WTC11 (cell line): Measurements from ENCODE around the gene NUB1.

Experiments used
- CBFB ChIP-seq: sonication (generic); formaldehyde crosslinking; IDR thresholded peaks from 2 replicates; pipeline ENCODE4 v1.8.1; 2022; ENCODE audit warnings: mild to moderate bottlenecking, low read depth, missing genetic modification reagents
- CTCF ChIP-seq: fragments of 200-600 bp; IDR thresholded peaks from 2 replicates; pipeline ENCODE4 v1.8.0; 2022; ENCODE audit warnings: antibody characterized with exemption
- ELF4 ChIP-seq: sonication (generic); formaldehyde crosslinking; IDR thresholded peaks from 2 replicates; pipeline ENCODE4 v1.8.1; 2022; ENCODE audit warnings: low read depth, mild to moderate bottlenecking, moderate library complexity, missing genetic modification reagents
- ESRRA ChIP-seq: sonication (generic); formaldehyde crosslinking; IDR thresholded peaks from 2 replicates; pipeline ENCODE4 v1.8.1; 2022; ENCODE audit warnings: mild to moderate bottlenecking, missing genetic modification reagents, borderline replicate concordance
- ETV6 ChIP-seq: sonication (generic); formaldehyde crosslinking; IDR thresholded peaks from 2 replicates; pipeline ENCODE4 v1.8.1; 2022; ENCODE audit warnings: mild to moderate bottlenecking, missing genetic modification reagents
- FOXP4 ChIP-seq: sonication (generic); formaldehyde crosslinking; IDR thresholded peaks from 2 replicates; pipeline ENCODE4 v1.8.0; 2022; ENCODE audit warnings: mild to moderate bottlenecking, missing genetic modification reagents
- HMGA2 ChIP-seq: fragments of 250-450 bp; sonication (Bioruptor Pico); IDR thresholded peaks from 2 replicates; pipeline ENCODE4 v1.4.0; 2021; ENCODE audit warnings: mild to moderate bottlenecking, moderate library complexity
- NFE2L1 ChIP-seq: sonication (generic); formaldehyde crosslinking; IDR thresholded peaks from 2 replicates; pipeline ENCODE4 v1.8.1; 2023; ENCODE audit warnings: missing genetic modification reagents
- TCF7 ChIP-seq: sonication (generic); formaldehyde crosslinking; IDR thresholded peaks from 2 replicates; pipeline ENCODE4 v1.8.0; 2022; ENCODE audit warnings: mild to moderate bottlenecking, low read depth, missing genetic modification reagents, moderate library complexity
- TEAD4 ChIP-seq: sonication (generic); formaldehyde crosslinking; IDR thresholded peaks from 2 replicates; pipeline ENCODE4 v1.8.0; 2022; ENCODE audit warnings: mild to moderate bottlenecking, missing genetic modification reagents
- ZNF423 ChIP-seq: fragments of 250-450 bp; sonication (Bioruptor Pico); IDR thresholded peaks from 2 replicates; pipeline ENCODE4 v2.1.2; 2022; ENCODE audit warnings: mild to moderate bottlenecking, moderate library complexity
- TF ChIP-seq, protein P1 (sequence below): sonication (generic); formaldehyde crosslinking; IDR thresholded peaks from 2 replicates; pipeline ENCODE4 v1.8.1; 2023; ENCODE audit warnings: mild to moderate bottlenecking, moderate library complexity, missing genetic modification reagents

DNA sequence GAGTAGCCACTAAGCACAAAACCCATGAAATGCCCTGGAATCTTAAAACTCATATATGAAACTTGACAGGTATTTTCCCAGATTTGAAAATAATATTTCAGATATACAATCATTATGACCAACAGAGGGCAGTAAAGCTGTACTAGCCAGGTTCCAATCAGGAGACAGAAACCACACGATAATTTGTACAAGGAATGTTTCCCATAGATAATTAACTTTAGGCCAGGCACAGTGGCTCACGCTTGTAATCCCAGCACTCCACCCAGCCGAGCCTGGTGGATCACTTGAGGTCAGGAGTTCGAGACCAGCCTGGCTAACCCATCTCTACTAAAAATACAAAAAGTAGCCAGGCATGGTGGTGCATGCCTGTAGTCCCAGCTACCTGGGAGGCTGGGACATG, 31.0 kb upstream of the NUB1 start:
- no peak for TF ChIP-seq CTCF
- no peak for TF ChIP-seq NFE2L1 (CRISPR knock-in tag)
- TF ChIP-seq TEAD4: no peak
- no peak for TF ChIP-seq TCF7
- TF ChIP-seq ETV6 (CRISPR knock-in tag): no peak
- TF ChIP-seq ESRRA (CRISPR knock-in tag): no peak
- TF ChIP-seq CBFB (CRISPR knock-in tag): no peak
- no peak for TF ChIP-seq FOXP4
- no peak for TF ChIP-seq HMGA2 (CRISPR knock-in tag)
- no peak for TF ChIP-seq ELF4
- no peak for TF ChIP-seq ZNF423 (CRISPR knock-in tag)
- TF ChIP-seq, protein P1, sequence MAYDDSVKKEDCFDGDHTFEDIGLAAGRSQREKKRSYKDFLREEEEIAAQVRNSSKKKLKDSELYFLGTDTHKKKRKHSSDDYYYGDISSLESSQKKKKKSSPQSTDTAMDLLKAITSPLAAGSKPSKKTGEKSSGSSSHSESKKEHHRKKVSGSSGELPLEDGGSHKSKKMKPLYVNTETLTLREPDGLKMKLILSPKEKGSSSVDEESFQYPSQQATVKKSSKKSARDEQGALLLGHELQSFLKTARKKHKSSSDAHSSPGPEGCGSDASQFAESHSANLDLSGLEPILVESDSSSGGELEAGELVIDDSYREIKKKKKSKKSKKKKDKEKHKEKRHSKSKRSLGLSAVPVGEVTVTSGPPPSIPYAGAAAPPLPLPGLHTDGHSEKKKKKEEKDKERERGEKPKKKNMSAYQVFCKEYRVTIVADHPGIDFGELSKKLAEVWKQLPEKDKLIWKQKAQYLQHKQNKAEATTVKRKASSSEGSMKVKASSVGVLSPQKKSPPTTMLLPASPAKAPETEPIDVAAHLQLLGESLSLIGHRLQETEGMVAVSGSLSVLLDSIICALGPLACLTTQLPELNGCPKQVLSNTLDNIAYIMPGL: no peak
